K562 (cell line): ENCODE measurements around the gene LENEP.

Source experiments
- CTCF ChIP-seq, 3 experiments: IDR thresholded peaks in 2 of 3; conservative IDR thresholded peaks in 1 of 3; 2 replicates each; pipeline ENCODE4 v1.5.1; 2011 to 2012; ENCODE audit warnings: low read length in 3 of 3, mild to moderate bottlenecking in 3 of 3, control low read depth in 2 of 3, improper control_type of control experiment in 1 of 3, inconsistent platforms in 1 of 3, low read depth in 1 of 3, mixed read lengths in 1 of 3, moderate library complexity in 1 of 3; ENCODE audit not compliant: insufficient read depth in 2 of 3
- KAT7 ChIP-seq: sonication (generic); formaldehyde crosslinking; IDR thresholded peaks from 2 replicates; pipeline ENCODE4 v1.8.0; 2022; ENCODE audit warnings: missing genetic modification reagents, mild to moderate bottlenecking, borderline replicate concordance

GRCh38 chr1:155003227-155003765 lies 9.9 kb downstream of the LENEP start:
- TF ChIP-seq CTCF (IDR thresholded peaks at IDR 0.05 in 2 of 3, conservative IDR thresholded peaks at IDR 0.05 in 1 of 3; ENCODE audit: insufficient read depth in 2 of 3, low read depth in 1 of 3, low read length in 3 of 3) (peak in 1 of 3 experiments; percentile 5; a peak in 1 of 6 replicates), KAT7 (CRISPR knock-in tag) (0 out of 2 replicates have a peak, but pooled peaks have one; percentile 41)
